Colonic mucosa (tissue), 4 donors: ENCODE results near the gene INPP4A. TPM values are rescaled to one million over a fixed set of nuclear protein-coding genes. Genes with fewer than 3 reads are reported as not detected.
A peak's percentile ranks its signal among the peaks of the same experiment; 100 is the strongest.

Source experiments
- DNase-seq: peaks from one replicate; pipeline ENCODE4 v3.0.0-alpha.2; 2020
- H3K27ac ChIP-seq: fragments of 200-600 bp; one replicate; pipeline ENCODE4 v1.8.0; 2021
- H3K27me3 ChIP-seq: fragments of 200-600 bp; one replicate; pipeline ENCODE4 v1.8.0; 2021
- H3K36me3 ChIP-seq: fragments of 200-600 bp; one replicate; pipeline ENCODE4 v1.8.0; 2021
- H3K4me1 ChIP-seq: fragments of 200-600 bp; one replicate; pipeline ENCODE4 v1.8.0; 2021; ENCODE audit warnings: mild to moderate bottlenecking
- H3K4me3 ChIP-seq: fragments of 200-600 bp; one replicate; pipeline ENCODE4 v1.8.0; 2021
- H3K9ac ChIP-seq, 2 donors: one replicate each; pipeline ENCODE4 v1.7.0; 2013; ENCODE audit warnings: control low read depth in 2 of 2, low read depth in 2 of 2, low read length in 2 of 2
- H3K9me3 ChIP-seq: fragments of 200-600 bp; one replicate; pipeline ENCODE4 v1.8.0; 2021
- intact Hi-C: fragments of 100-400 bp; cut with DNase I; formaldehyde crosslinking; loops from one replicate; pipeline ENCODE4 v1.14.1; 2022
- total RNA-seq, 2 donors: library from RNA; stranded (reverse); fragmentation: NEBNext Ultra II Directional in 1 of 2; extraction: Animal tissue kit (Norgen Biotek cat#: 25700) in 1 of 2; gene quantifications; one replicate each; pipeline ENCODE4 v1.2.1, GENCODE V29; 2021
- TF ChIP-seq, protein P1 (sequence below): fragments of 200-600 bp; IDR thresholded peaks from one replicate; pipeline ENCODE4 v1.8.0; 2022; ENCODE audit warnings: antibody characterized with exemption, mild to moderate bottlenecking
- donor health status: healthy.
- donor health status: DM: no; HTN: no; CAD: no.
- donor health status: DM: no; HTN: no; CAD: no.

INPP4A gene
- total RNA-seq, 2 donors from 2014 or later = 11.5 to 17.9 TPM

DNA sequence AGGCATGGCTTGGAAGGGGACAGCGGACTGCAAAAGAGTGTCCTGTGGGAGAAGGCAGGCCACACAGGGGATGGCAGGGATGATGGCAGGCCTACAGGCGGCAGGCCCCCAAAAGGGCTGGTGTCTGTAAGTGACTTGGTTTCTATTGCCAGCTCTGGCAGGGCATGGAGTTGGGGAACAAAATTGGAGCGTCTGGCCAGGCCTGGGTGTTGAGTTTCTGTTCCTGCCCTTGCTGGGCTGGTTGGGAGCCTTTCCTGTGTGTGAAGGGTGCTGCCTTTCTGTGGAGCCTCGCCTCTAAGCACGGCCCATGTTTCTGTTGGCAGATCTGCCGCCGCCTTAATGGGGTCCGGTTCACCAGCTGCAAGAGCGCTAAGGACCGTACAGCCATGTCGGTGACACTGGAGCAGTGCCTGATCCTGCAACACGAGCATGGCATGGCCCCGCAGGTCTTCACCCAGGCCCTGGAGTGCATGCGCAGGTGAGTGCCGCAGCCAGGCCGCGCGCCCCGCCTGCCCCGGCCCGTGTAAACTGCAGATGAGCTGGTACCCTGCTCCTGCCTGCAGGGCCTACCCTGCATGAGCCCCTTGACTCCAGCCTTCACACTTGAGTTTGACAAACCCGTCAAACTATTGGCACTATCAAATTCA, 132.1 kb downstream of the INPP4A start:
- no peaks in the 10 kb centered on the region for H3K4me1 ChIP-seq
- no peaks in the 10 kb centered on the region for H3K27me3 ChIP-seq
- H3K9ac ChIP-seq = no peak overlapping the region
- intact Hi-C loops = no loop called here
- H3K4me3 ChIP-seq = no peak overlapping the region
- H3K9me3 ChIP-seq = no peaks in the 10 kb centered on the region
- peak; percentile 14 for DNase-seq
- no peaks in the 10 kb centered on the region for H3K36me3 ChIP-seq
- no peak overlapping the region for H3K27ac ChIP-seq
- TF ChIP-seq, protein P1, sequence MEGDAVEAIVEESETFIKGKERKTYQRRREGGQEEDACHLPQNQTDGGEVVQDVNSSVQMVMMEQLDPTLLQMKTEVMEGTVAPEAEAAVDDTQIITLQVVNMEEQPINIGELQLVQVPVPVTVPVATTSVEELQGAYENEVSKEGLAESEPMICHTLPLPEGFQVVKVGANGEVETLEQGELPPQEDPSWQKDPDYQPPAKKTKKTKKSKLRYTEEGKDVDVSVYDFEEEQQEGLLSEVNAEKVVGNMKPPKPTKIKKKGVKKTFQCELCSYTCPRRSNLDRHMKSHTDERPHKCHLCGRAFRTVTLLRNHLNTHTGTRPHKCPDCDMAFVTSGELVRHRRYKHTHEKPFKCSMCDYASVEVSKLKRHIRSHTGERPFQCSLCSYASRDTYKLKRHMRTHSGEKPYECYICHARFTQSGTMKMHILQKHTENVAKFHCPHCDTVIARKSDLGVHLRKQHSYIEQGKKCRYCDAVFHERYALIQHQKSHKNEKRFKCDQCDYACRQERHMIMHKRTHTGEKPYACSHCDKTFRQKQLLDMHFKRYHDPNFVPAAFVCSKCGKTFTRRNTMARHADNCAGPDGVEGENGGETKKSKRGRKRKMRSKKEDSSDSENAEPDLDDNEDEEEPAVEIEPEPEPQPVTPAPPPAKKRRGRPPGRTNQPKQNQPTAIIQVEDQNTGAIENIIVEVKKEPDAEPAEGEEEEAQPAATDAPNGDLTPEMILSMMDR = no peak

DNA sequence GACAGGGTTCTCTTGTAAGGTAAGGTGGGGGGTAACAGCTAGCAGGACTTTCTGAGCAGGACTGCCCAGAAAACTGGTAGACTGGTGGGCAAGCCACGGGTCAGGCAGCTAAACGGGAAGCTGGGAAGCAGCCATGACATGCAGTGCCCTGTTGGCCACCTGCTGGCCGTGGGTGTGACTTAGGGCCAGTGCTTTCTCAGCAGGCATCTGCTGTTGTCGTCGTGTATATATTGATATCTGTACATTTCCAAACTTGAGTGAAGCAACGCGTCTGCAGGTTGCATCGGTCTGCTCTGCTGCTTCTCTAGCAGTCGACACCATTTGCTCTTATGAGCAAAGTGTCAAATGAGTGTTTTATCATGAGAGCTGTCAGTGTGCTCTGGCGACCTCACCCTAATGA, 132.7 kb downstream of the INPP4A start:
- peak; percentile 13 for DNase-seq
- no peaks in the 10 kb centered on the region for H3K4me1 ChIP-seq
- no peak overlapping the region for H3K4me3 ChIP-seq
- H3K36me3 ChIP-seq = no peaks in the 10 kb centered on the region
- H3K9me3 ChIP-seq = no peaks in the 10 kb centered on the region
- H3K27ac ChIP-seq = no peak overlapping the region
- H3K9ac ChIP-seq = no peak overlapping the region
- TF ChIP-seq, protein P1 = no peak
- intact Hi-C loops = no loop called here
- no peaks in the 10 kb centered on the region for H3K27me3 ChIP-seq

DNA sequence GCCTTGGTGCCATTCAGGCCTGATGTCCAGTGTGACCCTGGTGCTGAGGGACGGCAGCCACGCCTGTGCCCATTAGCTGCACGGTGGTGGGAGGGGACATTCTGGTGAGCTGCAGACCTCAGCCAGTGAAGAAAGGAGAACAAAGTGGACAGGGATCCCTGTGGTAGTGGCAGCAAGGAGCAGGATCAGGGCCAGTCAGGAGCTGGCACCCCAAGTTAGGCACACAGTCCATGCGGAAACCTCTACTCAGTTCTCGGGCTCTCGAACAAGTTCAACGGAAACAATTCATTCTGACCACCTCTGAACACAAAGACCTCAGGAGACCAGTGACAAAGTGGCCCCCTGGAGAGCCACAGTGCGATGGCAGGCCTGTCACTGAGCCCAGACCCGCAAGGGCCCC, 133.6 kb downstream of the INPP4A start:
- H3K9ac ChIP-seq = no peak overlapping the region
- TF ChIP-seq, protein P1 = no peak
- H3K27me3 ChIP-seq = no peaks in the 10 kb centered on the region
- no peaks in the 10 kb centered on the region for H3K4me1 ChIP-seq
- H3K9me3 ChIP-seq = no peaks in the 10 kb centered on the region
- no peak overlapping the region for H3K4me3 ChIP-seq
- no peaks in the 10 kb centered on the region for H3K36me3 ChIP-seq
- intact Hi-C loops = no loop called here
- no peak overlapping the region for H3K27ac ChIP-seq
- DNase-seq = peak; percentile 2

DNA sequence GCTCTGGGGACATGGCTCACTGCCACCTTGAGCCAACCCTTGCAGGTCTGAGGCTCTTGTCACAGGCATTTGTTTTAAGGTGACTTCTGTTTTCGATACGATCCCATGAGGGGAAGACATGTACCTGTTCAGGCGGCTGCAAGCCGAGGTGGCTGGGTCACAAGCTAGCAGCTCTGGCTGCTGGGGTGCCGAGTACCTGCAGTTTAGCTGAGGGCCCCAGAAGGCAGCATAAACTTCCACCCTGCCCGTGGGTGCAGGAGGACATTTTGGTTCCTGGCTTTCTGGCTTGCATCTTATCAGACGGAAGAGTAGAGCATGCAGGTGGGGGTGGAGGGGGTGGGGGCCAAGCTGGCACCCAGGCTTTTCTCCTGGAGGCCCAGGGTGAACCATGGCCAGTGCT, 135.3 kb downstream of the INPP4A start:
- TF ChIP-seq, protein P1 = no peak
- Histone ChIP-seq H3K4me3 (no peak overlapping the region), H3K27me3 (no peaks in the 10 kb centered on the region), H3K36me3 (no peaks in the 10 kb centered on the region), H3K9me3 (no peaks in the 10 kb centered on the region), H3K4me1 (no peaks in the 10 kb centered on the region), H3K9ac (no peak overlapping the region), H3K27ac (no peak overlapping the region)
- no peak for DNase-seq
- intact Hi-C loops = no loop called here

DNA sequence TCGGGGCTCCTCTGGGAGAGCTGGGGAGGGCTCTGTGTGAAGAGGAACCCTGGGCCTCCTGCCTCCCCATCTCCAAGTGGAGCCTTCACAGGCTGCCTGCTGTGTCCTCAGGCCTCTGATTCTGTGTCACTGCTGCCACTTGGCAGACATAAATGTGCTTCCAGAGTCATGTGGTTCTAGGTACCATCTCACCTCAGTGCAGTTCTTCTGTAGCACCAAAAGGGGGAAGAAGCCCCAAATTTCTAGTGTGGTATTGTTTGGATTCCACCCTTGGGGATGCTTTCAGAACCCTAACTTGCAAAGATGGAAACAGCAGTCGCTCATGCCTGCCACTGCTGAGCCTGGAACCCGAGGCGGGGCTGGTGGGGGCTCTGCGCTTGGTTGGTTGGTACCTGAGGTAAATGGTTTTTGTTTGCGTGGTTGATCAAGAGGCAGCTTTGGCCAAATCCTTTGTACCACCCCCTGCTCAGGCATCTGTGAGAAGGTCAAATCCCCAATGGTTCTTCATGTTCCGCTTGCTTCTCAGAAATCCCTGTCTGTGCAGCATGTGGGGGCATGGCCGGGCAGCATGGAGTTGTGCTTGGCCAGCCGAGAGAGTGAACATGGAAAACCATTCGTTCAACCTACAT, 136.1 kb downstream of the INPP4A start:
- Histone ChIP-seq H3K9ac (no peak overlapping the region), H3K4me1 (no peaks in the 10 kb centered on the region), H3K36me3 (no peaks in the 10 kb centered on the region), H3K27ac (no peak overlapping the region), H3K4me3 (no peak overlapping the region), H3K9me3 (no peaks in the 10 kb centered on the region), H3K27me3 (no peaks in the 10 kb centered on the region)
- intact Hi-C loops = no loop called here
- TF ChIP-seq, protein P1 = no peak
- DNase-seq = no peak
